Body of pancreas (tissue), 4 donors: ENCODE measurements around the gene SREBF2.

Source experiments
- CTCF ChIP-seq, 7 experiments: fragments of 450-650 bp in 4 of 7; fragments of 200-600 bp in 3 of 7; sonication (generic) in 3 of 7; IDR thresholded peaks; one replicate each; pipeline ENCODE4 v1.5.1; 2016 to 2019; ENCODE audit warnings: antibody characterized with exemption in 7 of 7
- POLR2A ChIP-seq, 3 donors: fragments of 450-650 bp; IDR thresholded peaks; one replicate each; pipeline ENCODE4 v1.6.1; 2016; ENCODE audit warnings: antibody characterized with exemption in 3 of 3, mild to moderate bottlenecking in 2 of 3

- no peak for TF ChIP-seq CTCF (IDR thresholded peaks at IDR 0.05)
- TF ChIP-seq POLR2A (IDR thresholded peaks at IDR 0.05): no peak
These were observed 29.8 kb downstream of the SREBF2 start for GRCh38 chr22:41862530-41863266.
